Inflammatory macrophage (primary cell): ENCODE results near the gene PUSL1.
"Not testable (repeated sequence)": the region's sequence is repeated elsewhere in the genome, so short reads cannot be mapped to it uniquely, and the experiment has no call there.

Source experiments
- DNase-seq, 2 donors: peaks; one replicate each; pipeline ENCODE4 v3.0.0-alpha.2; 2020 to 2022

Gene PUSL1

DNA sequence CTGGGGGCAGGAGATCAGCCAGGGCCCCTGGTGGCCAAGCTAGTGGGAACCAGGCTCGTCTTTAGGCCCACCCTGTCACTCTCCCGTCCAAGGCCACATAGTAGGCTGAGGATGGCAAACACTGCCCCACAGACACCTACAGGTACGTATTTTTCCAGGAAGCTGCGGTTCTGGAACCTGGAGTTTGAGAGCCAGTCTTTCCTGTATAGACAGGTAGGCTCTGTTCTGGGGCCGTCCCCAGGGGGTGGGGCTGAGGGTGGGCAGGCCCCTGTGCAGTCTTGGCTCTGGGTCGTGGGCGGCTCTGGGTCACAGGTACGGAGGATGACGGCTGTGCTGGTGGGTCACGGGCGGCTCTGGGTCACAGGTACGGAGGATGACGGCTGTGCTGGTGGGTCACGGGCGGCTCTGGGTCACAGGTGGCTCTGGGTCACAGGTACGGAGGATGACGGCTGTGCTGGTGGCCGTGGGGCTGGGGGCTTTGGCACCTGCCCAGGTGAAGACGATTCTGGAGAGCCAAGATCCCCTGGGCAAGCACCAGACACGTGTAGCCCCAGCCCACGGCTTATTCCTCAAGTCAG lies 2.2 kb downstream of the PUSL1 start:
- no peak for DNase-seq

DNA sequence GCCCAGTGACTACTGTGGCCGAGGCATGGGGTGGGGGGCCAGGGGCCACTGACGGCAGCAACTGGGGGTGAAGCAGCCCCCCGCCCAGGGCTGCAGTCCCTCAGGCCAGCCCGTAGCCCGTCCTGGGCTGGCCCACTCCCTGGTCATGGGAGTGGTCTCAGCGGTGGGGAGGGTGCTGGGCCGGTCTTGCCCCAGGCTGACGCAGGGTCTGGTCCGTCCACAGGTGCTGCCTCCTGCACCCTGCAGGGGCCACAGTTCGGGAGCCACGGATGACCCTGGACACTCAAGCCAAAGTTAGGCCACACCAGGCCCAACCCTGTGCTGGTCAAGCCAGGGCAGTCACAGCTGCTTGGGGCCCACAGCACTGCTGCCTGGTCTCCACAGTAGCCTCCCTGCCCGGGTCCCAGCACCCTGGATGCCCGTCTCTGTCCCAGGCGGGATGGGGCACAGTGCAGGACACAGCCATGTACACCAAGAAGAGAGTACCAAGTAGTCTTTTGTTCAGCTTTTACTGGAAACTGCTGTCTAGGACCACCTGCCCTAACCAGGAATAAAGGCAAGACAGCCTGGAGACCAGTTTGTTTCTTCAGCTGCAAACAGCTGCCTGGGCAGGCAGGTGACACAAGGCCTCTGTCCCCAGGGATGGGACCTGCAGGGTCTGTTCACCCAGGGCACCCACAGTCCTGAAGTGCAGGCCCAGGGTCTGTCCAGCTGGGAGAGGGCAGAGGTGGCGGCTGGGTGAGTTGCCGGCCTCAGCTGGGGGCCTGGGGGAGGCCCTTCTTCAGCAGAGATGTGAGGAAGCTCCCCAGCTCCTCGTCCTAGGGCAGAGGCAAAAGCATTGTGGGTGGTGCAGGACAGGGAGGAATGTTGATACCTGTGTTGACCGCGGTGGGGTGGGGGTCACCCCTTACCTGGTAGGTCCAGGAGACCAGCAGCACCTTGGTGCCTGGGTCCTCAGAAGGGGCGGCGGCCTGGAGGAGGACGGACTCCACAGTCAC lies 3.0 kb downstream of the PUSL1 start:
- no peak for DNase-seq

DNA sequence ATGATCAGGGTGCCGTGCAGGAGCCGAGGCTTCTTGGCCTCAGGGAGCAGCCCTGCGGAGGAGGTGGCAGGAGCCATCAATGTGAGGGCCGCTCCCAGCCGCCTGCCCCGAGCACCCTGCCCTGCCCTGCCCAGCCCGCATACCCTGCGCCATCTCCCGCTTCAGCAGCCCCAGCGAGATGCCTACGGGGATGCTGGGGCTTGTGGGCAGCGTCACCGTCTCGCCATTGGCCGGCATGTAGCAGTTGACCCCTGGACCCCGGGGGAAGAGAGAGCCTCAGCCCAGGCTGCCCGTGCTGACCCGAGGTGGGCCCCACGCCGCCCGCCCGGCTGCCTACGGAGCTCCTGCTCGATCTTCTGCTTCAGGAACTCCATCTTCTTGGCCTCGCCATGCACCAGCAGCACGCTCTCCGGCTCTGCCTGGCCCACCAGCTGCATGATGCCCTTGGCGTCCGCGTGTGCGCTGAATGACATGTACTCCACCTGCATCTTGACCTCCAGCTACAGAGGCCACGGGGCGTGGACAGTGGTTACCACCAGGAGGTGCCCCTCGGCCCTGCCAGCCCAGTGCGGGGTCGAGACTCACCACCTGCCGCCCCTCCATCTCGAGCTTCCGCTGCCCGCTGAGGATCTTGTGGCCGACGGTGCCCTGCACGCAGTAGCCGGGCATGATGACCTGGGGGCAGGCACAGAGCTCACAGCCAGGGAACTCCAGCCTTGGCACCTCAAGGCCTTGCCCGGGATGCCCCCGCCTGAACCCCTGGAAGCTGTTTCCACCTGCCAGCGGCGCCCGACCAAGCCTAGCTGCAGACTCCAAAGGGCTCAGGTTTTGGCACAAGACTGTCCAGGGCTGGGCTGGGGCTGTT lies 4.3 kb downstream of the PUSL1 start:
- no peak for DNase-seq

DNA sequence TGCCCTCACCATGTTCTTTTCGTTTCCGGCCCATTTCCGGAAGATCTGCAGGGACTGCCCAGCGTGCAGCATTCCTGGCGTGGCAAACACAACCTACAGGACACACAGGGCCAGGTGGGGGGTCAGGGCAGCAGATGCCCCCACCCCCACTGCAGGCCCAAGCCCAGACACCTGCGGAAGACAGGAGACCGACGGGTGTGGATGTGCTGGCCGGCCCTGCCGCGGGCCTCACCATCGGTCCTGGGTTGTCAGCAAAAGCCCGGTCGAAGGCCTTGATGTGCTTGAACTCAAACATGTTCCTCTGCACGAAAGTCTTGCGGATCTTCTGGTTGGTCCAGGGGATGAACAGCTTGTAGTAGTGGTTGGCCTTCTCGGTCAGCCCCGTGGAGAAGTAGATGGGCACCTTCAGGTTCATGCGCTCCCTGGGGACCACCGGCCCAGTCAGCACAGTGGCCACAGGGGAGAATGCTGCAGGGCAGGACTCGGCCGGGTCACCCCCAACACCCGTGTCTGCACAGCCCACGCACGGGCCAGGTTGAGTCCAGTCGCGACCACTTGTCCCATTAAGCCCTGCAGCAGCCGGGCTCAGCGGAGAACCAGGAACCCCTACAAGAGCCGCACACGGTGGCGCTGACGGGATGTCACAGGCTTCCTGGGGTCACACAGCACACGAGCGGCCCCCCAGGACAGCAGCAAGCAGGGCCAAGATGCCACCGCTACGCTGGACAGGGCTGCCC lies 5.3 kb downstream of the PUSL1 start:
- no peak for DNase-seq

DNA sequence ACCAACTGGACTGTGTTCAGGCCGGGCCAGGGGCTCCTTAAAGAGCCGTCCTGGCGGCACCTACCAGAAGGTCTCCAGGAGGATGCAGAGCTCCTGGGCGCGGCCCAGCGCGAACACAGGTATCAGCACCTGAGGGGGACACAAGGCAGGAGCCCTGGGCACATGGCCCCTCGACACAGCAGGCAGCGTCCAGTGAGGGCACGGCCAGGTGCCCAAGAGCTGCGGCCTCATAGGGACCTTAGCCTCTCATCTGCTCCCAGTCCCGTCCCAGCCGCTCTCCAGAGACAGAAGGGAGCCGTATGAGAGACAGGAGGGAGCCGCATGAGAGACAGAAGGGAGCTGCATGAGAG lies 5.8 kb downstream of the PUSL1 start:
- DNase-seq, result no peak

DNA sequence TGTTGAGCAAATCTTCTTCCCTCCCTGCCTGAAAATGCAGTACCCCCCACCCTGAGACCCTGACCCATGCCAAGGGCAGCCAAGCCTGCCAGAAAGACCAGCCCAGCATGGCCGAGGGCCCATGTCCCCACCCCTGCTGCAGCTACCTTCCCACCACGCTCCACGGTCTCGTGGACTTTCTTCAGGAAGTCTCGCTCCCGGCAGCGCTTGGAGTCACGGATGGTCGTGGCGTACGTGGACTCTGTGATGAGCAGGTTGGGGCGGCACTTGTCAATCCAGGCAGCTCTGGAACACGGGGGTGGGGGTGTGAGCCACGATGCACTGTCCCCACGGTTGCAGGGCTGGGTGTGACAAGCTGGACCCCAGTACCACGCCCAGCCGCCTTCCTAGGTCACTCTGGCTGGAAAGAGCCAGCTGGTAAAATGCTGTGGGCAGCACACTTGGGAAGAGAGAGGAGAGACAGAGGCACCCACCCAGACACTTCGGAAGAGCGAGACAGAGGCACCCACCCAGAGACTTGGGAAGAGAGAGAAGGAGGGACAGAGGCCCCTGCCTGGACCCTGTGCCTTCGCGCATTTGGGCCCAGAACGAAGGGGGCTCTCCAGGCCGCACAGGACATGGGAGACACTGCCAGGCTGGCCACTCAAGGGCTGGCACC lies 6.4 kb downstream of the PUSL1 start:
- no peak for DNase-seq

DNA sequence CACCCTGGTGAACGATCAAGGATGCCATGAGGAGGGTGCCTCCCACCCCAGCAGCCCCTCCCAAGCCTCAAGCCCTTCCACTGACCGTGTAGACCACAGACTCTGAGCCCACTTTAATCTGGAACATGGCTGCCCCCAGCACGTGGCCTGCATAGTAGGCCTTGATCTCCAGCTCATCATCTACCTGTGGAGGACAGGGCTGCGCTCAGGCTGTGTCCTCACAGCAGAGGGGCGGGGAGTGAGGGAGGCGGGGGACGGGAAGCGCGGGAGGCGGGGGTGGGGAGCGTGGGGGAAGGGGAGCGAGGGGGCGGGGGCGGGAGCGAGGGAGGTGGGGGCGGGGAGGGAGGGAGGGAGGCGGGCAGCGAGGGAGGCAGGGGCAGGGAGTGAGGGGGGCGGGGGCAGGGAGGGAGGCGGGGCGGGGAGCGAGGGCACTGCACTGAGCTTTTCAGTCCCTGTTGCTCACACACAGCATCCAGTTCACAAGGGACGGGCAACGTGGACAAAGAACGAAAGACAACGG lies 7.1 kb downstream of the PUSL1 start:
- no peak for DNase-seq

DNA sequence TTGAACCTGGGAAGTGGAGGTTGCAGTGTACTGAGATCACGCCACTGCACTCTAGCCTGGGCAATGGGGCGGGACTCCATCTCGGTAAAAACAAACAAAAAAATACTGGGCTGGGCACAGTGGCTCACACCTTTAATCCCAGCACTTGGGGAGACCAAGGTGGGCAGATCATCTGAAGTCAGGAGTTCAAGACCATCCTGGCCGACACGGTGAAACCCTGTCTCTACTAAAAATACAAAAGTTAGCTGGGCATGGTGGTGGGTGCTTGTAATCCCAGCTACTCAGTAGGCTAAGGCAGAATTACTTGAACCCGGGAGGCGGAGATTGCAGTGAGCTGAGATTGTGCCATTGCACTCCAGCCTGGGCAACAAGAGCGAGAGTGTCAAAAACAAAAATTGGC lies 7.8 kb downstream of the PUSL1 start:
- not testable (repeated sequence) for DNase-seq

DNA sequence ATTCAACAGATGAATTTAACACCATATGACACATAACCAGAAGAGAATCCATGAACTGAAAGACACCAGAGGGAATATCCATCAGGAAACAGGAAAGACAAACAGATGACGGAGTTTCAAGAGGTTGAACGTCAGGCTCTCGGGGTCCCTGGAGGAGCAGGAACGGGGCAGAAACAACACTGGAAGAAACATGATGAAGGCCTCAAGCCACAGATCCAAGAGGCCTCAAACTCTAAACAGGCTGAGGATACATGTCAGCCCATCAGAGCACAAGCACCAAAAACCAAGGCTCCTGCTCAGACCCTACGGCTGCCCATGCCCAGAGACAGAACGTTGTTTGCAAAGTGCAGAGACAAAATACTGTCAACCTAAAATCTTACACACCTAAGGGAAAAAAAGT lies 9.0 kb downstream of the PUSL1 start:
- DNase-seq, result no peak

DNA sequence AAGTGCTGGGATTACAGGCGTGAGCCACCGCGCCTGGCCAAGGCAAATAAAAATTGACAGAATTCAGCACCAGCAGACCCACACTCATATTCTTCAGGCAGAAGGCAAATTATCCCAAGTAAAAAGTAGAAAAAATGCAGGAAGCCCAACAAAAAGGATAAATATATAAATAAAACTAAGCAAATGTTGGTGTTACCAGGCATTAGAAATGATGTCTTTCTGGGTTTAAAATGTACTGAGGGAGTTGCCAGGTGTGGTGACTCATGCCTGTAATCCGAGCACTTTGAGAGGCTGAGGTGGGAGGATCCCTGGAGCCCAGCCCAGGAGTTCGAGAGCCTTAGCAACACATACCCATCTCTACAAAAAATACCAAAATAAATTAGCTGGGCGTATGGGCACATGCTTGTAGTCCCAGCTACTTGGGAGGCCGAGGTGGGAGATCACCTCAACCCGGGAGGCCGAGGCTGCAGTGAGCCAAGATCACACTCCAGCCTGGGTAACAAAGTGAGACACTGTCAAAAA lies 9.8 kb downstream of the PUSL1 start:
- no peak for DNase-seq

DNA sequence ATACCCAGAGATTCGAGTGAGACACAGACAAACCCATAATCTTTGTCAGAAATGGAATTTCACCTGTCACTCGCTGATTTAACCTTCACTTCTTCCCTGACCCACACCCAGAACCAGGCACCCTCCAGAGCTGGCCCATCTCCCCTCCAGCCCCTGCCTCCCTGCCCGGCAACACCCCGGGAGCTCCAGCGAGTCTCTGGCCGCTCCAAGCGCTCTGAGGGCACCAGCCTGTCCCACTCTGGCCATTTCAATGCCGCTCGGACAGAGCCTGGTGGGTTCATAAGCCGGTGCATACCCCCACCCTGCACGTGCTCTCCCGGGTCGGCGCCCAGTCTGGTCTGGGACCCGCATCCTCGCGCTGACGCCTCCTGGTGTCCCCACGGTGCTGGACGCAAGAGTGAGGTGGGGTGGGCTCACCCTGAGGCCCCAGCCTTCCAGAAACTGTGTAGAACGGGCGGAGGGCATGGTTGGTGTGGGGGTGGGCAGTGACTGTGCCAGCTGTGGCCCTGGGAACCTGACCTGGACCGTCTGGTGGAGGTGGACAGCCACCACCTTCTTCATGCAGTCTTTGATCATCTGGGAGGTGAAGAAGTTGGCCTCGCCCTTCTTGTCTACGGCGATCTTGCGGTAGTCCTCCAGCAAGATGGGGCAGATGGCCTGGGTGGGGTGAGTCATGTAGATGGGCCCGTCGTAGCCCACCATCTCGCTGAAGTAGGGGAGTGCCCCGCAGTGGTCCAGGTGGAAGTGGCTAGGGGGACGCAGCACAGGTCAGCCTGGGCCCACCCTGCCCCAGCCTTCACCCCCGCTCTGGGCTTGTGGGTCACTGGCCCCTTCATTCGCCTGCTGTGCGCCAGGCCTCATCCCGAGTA lies 10.6 kb downstream of the PUSL1 start:
- no peak for DNase-seq

DNA sequence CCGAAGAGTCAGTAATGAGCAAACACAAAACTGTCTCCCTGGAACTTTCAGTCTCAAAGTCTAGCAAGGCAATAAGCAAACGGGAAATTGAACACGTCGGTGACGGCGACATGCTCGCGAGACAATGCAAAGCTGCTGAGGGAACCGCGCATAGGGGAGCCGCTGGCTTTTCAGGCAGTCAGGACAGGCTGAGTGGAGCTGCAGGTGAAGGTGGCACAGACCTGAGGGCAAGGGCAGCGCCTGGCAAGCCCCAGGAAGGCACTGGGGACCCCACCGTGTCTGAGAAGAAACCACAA lies 11.2 kb downstream of the PUSL1 start:
- DNase-seq, result no peak

DNA sequence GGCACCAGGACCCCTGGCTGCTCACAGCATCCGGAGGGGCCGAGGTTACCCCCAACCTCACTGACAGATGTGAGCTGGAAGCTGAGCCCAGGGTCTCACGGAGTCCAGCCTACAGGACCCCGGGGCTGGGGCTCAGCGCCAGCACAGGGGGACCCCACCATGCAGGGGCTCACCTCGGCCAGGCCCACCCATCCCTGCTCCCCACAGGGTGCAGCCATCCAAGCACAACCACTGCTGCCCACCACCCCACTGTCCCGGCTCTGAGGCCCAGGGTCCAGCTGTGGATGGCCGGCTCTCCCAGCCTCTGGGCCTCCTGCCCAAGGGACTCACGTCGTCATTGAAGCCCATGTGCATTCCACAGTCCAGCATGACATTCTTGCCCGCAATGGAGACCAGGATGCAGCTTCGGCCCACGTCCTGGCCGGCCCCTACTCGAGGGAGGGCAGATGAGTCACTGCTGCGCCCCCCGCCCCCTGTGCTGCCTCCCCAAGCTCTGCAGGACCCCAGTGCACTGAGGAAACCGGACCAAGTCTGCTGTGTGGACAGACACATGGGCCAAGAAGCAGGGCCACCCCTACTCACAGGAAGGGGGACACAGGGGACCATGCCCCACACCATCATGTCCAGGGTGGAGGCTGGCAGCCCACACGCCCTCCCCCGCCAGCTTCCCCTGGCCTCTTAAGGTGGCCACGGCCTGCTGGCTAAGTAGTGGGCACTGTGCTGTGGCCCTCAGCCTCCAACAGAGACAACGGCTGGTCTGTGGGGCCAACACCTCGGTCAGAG lies 12.5 kb downstream of the PUSL1 start:
- no peak for DNase-seq

DNA sequence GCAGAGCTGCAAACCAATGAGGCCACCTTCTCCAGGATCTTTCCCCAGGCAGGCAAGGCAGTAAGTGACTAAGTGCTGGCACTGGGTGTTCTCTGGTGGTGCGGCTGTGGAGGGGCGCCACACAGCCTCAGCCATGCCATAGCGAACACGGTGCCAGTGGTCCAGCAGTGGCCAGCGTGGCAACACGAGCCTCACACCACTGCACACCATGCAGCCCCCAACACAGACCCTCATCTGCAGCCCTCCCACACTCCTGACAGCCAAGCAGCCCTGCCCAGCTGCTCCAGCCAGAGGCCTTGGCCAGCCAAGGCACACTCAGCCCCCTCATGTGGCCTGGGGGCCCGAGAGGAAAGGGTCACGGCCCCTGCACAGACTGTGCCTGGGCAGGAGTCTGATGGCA lies 13.1 kb downstream of the PUSL1 start:
- no peak for DNase-seq

DNA sequence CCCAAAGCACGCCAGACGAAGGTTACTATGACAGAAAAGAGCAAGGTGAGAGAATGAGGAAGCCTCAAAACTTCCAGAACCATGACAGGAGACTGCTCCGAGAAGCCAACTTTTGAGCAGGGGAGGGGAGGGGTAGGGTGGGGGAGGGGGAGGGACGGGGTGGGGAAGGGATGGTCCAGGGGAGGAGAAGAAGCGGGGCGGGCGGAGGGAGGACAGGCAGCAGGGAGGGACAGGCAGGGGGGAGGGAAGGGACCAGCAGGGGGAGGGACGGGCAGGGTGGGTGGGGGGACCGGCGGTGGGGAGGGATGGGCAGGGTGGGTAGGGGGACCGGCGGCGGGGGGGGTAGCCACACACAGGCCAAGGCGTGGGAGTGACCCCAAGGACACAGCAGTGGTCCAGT lies 14.0 kb downstream of the PUSL1 start:
- DNase-seq, result no peak

DNA sequence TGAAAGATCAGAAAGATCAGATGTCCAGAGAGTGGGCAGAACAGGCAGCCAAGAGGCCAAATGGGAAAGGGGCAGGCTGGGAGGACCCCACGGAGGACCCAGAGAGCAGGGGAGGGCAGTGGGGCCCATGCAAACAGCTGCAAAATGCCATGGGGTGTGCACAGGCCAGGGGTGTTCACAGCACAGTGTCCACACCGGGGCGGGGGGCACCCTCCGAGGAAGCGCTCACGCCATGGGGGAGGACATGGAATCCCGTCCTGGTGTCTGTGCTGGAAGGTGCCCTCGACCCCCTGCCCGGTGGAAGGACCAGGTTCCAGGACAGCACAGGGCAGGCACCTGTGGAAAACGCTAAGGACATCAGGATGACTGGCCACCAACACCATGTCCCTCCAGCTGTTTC lies 14.6 kb downstream of the PUSL1 start:
- DNase-seq, result no peak

DNA sequence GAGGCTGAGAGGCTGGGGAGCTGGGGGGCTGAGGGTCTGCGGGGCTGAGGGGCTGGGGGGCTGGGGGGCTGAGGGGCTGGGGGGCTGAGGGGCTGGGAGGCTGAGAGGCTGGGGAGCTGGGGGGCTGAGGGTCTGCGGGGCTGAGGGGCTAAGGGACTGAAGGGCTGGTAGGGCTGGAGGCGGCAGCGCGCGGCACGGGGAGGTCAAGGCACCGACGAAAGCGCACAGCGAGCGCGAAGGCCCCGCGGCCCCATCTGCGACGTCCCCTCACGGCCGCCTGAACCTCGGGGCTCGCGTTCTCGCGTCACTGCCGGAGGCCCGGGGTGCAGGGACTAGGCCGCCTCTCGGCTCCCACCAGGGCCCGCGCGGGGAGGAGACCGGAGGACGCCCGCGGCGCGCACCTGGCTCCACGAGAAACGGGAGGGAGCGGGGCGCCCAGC lies 15.7 kb downstream of the PUSL1 start:
- no peak for DNase-seq

DNA sequence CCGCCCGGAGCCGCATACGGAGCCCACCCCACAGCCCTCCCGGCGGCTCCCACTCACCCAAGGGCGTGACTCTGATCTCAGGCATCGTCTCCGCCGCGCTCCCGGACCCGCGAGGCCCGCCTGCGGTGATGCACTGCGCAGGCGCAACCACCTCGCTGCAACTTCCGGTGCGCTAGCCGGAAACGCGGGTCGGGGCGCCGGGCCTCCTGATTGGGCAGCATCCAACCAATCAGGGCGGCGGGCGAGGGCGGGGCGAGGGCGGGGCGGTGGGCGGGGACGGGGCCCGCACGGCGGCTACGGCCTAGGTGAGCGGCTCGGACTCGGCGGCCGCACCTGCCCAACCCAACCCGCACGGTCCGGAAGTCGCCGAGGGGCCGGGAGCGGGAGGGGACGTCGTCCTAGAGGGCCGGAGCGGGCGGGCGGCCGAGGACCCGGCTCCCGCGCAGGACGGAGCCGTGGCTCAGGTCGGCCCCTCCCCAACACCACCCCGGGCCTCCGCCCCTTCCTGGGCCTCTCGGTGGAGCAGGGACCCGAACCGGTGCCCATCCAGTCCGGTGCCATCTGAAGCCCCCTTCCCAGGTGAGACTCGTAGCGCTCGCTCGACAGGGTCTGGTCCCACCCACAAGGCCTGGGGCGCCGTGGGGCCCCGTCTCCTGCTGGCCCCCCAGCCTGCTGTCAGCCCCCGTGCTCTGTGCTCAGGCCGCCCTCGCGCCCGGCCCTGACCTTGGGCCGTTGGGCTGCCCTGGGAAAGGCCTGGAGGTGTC lies 16.3 kb downstream of the PUSL1 start, which contains the start of the genes CPTP and INTS11:
Gene CPTP (plus strand): TSS at position 279 of the 764 bp plus-strand sequence. CDS start 2,109 bp downstream, outside the sequence.
Gene INTS11 (minus strand): TSS at position 137 of the 764 bp plus-strand sequence. CDS start 52 bp downstream, at position 85.
- peak; percentile 91 to 95 for DNase-seq
